ENCODE data around the gene OBI1.

The OBI1 gene, protein sequence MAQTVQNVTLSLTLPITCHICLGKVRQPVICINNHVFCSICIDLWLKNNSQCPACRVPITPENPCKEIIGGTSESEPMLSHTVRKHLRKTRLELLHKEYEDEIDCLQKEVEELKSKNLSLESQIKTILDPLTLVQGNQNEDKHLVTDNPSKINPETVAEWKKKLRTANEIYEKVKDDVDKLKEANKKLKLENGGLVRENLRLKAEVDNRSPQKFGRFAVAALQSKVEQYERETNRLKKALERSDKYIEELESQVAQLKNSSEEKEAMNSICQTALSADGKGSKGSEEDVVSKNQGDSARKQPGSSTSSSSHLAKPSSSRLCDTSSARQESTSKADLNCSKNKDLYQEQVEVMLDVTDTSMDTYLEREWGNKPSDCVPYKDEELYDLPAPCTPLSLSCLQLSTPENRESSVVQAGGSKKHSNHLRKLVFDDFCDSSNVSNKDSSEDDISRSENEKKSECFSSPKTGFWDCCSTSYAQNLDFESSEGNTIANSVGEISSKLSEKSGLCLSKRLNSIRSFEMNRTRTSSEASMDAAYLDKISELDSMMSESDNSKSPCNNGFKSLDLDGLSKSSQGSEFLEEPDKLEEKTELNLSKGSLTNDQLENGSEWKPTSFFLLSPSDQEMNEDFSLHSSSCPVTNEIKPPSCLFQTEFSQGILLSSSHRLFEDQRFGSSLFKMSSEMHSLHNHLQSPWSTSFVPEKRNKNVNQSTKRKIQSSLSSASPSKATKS

DNA sequence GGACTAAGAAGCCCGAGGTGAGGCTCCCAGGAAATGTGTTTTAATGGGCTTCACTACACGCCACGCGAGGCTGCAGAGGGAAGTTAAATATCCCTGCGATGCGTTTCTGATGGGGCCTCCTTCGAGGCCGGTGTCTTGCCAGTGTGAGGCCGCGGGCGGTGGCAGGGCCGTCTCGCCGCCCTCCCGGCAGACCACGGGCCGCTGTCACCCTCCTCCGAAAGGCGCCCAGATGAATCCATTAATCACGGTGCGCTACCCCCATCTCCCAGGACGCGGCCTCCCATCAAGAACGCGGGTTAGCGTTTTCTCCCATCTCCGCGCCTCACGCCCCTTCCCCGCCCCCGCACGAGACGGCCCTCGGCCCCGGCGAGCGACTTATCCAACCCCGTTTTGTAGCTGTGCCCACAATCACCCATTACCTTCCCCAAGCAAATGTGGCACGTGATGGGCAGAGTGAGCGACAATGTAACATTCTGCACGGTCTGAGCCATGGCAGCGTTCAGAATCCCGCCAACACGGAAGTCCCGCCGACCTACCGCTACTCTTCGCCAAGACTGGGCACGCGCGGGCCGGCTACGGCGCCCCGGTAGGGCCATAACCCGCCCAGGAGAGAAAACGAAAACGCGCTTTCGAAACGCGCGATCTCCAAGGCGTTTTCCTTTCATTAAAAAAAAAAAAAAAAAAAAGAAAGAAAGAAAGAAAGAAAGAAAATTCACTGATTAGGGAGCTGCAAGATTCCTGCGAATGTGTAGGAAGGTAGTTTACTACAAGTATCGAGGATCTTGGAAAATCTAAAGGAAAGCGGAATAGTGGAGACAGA lies at the start of gene OBI1:
OBI1 (minus strand) TSS at position 526 of the 820 bp plus-strand sequence; CDS start at position 491, 35 bp downstream.
- TF ChIP-seq GATA1 (IDR thresholded peaks at IDR 0.05; ENCODE audit: low read depth, low read length) (no peak), POLR2A (IDR thresholded peaks at IDR 0.05; ENCODE audit: low read length) (peak; percentile 82)
- DNase-seq: peak; percentile 93 to 94

DNA sequence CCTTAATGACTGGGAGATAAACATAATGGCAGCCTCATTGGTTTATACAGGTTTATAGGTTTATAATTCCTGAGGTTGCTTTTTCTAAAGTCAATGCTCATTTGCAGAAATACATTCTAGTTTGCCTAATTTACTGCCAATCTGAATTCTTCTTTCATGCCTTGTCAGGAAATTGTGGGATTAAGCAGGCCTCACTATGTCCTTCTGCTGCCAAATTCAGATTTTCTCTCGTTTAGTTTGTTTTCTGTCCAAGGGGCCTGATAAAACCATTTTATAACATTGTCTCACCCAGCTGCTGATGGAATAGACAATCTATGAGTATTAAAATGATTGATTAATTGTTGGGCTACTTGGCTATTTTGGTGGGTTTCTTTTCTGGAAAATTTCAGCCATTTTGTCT lies 42.4 kb upstream of the OBI1 start:
- TF ChIP-seq GATA1 (IDR thresholded peaks at IDR 0.05; ENCODE audit: low read depth, low read length) (no peak), POLR2A (IDR thresholded peaks at IDR 0.05; ENCODE audit: low read length) (no peak)
- DNase-seq: no peak

DNA sequence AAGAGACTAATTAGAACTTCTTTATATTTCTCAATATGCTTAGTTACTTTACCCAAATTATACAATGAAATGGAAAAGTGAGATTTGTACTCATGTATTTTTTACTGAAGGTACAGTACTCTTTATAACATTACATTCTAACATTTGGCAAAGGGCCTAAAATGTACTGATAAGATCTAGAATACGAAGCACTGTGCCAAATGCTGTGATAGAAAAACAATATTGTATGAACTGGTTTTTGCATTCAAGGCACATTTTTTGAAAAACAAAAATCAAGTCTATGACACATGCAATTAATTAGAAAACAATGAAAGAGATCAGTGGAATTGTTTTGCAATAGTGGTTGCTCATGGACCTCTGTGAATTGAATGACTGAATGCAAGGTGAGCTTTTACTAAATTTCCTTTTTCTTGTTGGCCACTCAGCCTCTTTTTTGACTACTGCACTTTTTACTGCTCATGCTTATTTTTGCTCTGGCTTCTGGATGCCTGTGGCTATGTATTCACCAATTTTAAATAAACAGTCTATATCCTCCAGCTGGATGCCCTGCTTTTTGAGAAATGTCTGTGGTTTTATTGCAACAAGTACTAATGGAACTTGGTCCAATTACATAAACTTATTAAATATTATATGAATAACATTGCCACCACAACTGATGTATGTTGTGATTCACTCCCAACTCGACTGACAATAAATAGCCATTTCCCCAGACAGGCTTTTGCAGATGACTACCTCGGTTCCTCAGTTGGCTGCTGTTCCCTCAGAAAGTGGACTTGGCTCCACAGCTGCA lies 41.4 kb upstream of the OBI1 start:
- no peak for DNase-seq
- TF ChIP-seq POLR2A (IDR thresholded peaks at IDR 0.05; ENCODE audit: low read length): no peak
- no peak for TF ChIP-seq GATA1 (IDR thresholded peaks at IDR 0.05; ENCODE audit: low read depth, low read length)

DNA sequence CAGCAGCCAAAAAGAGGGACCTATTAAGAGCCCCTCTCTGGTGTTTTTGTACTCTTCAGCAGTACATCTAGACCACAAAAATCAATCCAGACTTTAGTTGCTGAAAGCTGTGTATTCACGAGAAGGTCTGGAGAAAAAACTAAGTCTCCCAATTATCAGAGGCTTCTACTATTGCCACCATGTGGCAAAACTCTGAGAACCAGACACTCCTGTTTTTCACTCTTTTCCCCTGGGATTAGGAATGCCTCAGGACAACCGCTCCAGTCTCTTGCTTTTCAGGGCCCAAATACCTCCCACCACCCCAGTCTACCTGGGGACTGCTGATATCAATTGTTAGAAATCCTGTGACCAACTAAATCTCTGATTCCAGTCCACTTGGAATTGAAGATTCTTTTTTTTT lies 30.1 kb upstream of the OBI1 start:
- DNase-seq: no peak
- TF ChIP-seq GATA1 (IDR thresholded peaks at IDR 0.05; ENCODE audit: low read depth, low read length) (no peak), POLR2A (IDR thresholded peaks at IDR 0.05; ENCODE audit: low read length) (no peak)

DNA sequence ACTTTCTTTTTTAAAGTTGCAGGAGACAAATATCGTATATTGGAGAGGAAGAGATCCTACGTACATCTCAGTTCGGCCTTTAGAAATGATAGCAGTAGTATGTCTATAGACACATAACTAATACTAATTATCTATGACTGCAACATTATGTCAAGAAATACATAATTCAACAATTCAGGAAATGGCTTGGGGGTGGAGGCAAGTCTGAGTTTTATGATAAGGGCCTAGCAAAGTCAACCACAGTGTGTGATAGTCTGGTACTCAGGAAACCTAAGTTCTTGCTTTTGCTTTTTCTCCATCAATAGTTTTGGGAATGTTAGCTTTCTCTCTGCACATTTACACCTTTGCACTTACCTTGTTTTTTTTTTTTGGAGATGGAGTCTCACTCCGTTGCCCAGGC lies 27.5 kb upstream of the OBI1 start:
- no peak for TF ChIP-seq POLR2A (IDR thresholded peaks at IDR 0.05; ENCODE audit: low read length)
- TF ChIP-seq GATA1 (IDR thresholded peaks at IDR 0.05; ENCODE audit: low read depth, low read length): no peak
- DNase-seq: no peak

DNA sequence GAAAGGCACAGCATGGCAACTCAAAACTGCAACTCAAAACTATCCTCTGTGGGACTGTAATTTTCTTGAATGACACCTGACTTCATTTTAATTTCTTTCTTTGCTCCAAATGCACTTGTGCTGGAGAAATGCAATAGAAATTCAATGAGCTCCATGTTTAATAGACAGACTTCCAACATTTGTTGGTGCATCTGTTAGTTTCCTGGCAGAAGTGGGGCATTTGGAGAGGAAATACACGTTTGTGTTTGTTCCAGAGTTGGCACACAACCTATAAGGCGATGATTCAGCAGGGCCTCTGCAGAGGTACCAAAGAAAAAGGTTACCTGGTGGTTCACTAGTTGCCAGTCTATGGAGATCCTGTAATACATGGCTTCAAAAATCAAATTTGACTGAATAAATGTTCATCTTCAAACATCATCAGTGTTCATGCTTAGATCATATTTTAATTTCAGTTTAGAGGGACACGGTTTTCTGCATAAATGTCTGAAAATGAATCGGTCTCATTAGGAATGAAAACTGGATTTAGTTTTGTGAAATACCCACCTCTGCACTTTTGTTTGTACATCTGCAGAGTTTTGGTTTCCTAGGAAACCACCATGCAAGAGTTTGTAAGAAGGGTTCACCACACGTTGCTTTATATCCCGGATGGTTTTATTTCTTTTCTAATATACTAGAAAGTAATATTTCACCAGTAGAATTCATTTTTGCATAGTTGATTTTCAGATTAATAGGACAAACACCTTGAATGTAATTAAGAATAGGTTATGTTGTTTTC lies 21.8 kb upstream of the OBI1 start:
- no peak for TF ChIP-seq POLR2A (IDR thresholded peaks at IDR 0.05; ENCODE audit: low read length)
- no peak for TF ChIP-seq GATA1 (IDR thresholded peaks at IDR 0.05; ENCODE audit: low read depth, low read length)

DNA sequence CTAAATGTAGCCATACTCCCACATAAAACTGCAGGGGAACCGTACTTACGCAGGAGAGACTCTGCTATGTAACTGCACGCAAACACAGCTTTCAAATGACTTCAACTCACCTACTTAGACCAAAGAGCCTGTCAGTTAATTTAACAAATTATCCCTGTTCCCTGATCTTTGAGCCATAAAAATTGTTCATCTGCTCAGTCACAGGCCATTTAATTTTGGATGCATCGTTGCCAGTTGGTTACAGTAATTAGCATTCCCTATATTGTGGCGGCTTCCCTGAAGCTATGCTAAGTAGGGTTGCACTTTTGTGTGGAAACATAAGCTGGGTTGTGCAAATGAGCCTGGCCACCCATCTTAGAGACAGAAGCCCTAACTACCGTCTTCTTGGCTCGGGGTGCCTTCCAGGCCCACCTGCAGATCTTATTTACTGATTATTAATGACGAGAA lies 21.2 kb upstream of the OBI1 start:
- no peak for DNase-seq
- no peak for TF ChIP-seq POLR2A (IDR thresholded peaks at IDR 0.05; ENCODE audit: low read length)
- TF ChIP-seq GATA1 (IDR thresholded peaks at IDR 0.05; ENCODE audit: low read depth, low read length): no peak

More for the DNA sequence above, 21.8 kb upstream of the OBI1 start:
- DNase-seq: no peak

DNA sequence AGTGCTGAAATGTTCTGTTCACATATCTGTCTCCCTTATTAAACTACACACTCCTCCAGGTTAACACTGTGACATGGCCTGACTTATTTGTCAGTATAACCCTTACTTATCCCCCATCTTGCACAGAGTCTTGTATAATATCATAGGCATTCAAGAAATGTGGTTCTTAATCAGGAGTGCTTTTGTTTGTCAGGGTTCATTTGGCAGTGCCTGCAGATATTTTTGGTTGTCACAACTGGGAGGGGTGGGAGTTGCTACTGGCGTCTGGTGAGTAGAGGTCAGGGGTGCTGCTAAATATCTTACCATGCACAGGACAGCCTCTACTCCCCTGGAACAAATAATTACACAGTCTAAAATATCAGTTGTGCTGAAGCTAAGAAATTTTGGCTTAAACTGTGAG lies 20.4 kb upstream of the OBI1 start:
- TF ChIP-seq POLR2A (IDR thresholded peaks at IDR 0.05; ENCODE audit: low read length): no peak
- TF ChIP-seq GATA1 (IDR thresholded peaks at IDR 0.05; ENCODE audit: low read depth, low read length): no peak
- DNase-seq: no peak

DNA sequence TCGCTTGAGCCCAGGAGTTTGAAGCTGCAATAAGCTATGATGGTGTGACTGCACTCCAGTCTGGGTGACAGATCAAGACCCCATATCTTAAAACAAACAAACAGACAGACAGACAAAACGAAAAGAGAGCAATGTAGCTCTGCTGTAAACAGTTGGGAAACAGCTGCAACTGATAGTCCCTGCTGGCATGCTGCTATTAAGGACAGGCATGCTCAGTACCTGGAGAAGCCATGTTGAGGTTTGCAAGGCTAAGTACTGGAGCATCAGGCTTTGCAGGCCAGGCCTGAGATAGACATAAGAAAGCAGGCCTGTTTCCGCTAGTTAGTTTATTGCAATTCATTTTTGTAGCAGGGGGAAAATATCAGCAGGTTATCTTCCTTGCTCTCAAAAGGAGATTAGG lies 16.2 kb upstream of the OBI1 start:
- DNase-seq: no peak
- TF ChIP-seq POLR2A (IDR thresholded peaks at IDR 0.05; ENCODE audit: low read length) (no peak), GATA1 (IDR thresholded peaks at IDR 0.05; ENCODE audit: low read depth, low read length) (no peak)

DNA sequence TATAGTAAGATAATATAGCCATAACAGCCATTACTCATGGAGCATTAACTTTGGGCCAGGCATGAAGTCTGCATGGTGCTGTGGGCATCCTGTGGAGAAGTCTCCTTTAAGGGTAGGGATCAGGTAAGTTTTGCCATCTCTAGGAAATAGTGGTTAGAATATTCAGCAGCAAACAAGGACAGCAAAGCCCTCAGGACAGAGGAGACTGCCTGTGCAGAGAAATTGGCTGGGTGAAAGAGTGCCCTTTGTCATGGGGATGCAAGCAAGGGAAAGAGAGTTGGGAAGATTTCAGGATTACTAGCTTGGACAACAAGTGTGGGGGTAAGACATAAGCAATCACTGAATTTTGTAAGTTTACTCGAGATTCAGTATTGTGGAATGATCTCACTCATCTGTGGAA lies 15.7 kb upstream of the OBI1 start:
- no peak for DNase-seq
- TF ChIP-seq GATA1 (IDR thresholded peaks at IDR 0.05; ENCODE audit: low read depth, low read length) (no peak), POLR2A (IDR thresholded peaks at IDR 0.05; ENCODE audit: low read length) (no peak)

DNA sequence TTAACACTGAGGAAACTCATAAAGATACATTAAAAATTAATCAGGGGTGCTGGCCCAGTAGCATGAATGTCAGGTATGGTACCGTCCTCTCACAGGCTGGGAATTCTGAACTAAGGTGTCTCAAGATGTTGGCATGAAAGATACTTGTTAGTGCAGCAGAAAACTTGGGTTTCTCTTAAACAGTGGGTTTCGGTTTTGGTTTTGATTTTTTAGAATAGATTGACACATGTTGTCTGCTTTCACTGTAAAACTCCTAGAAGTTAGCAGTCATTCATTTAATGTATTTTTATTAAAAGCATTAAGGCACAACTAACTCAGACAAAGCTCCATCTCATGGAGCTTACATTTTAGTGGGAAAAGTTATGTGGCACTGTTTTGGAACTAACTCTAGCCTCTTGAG lies 3.5 kb upstream of the OBI1 start:
- TF ChIP-seq GATA1 (IDR thresholded peaks at IDR 0.05; ENCODE audit: low read depth, low read length): no peak
- TF ChIP-seq POLR2A (IDR thresholded peaks at IDR 0.05; ENCODE audit: low read length): no peak
- DNase-seq: no peak

DNA sequence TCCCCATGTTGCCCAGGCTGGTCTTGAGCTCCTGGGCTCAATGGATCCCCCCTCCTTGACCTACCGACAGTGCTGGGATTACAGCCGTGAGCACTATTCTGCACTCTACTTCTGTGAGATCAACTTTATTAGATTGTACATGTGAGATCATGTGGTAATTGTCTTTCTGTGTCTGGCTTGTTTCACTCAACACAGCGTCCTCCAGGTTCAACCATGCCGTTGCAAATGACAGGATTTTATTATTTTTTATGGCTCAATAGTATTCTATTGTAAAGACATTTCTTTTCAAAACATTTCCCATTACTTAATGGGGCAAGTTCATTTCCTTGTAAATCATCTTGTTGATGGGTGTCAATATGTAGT lies 1.5 kb upstream of the OBI1 start:
- DNase-seq: no peak
- TF ChIP-seq POLR2A (IDR thresholded peaks at IDR 0.05; ENCODE audit: low read length) (no peak), GATA1 (IDR thresholded peaks at IDR 0.05; ENCODE audit: low read depth, low read length) (no peak)

All from erythroblast (primary cell).